Right lobe of liver (tissue), 4 donors: ENCODE measurements around the gene PPAN.

Experiments
- CTCF ChIP-seq, 4 donors: fragments of 200-600 bp in 3 of 4; fragments of 450-650 bp in 1 of 4; IDR thresholded peaks; one replicate each; pipeline versions ENCODE4 v1.5.1 to v1.8.0; 2016 to 2022; ENCODE audit warnings: antibody characterized with exemption in 4 of 4, mild to moderate bottlenecking in 2 of 4
- POLR2A ChIP-seq: fragments of 450-650 bp; IDR thresholded peaks from one replicate; pipeline ENCODE4 v1.6.1; 2017; ENCODE audit warnings: antibody characterized with exemption, mild to moderate bottlenecking
- donor health status: DM: no; HTN: no; CAD: no.
- donor health status: DM: no; HTN: no; CAD: no.
- donor health status: DM: no; HTN: yes; CAD: no.

GRCh38 chr19:10155839-10156238 is 49.7 kb downstream of the PPAN start:
- TF ChIP-seq CTCF (IDR thresholded peaks at IDR 0.05) (no peak), POLR2A (no peak)
